ENCODE results near the gene SLC35A5. TPM values are rescaled to one million over a fixed set of nuclear protein-coding genes. Genes with fewer than 3 reads are reported as not detected.

The SLC35A5 gene
- total and polyA plus RNA-seq, 2 donors (not counting 1 experiment from before 2014, with no cell fraction given), result 35.3 to 70.4 TPM

GRCh38 chr3:112607863-112608262 is 46.0 kb downstream of the SLC35A5 start:
- Histone ChIP-seq H3K4me1 (ENCODE audit: control insufficient read depth, extremely low read depth, insufficient read depth, low read length) (peaks cover 6% of the 10 kb centered on the region), H2AFZ (ENCODE audit: low read length) (no peak overlapping the region), H3K79me2 (ENCODE audit: control insufficient read depth, insufficient read depth, low read length) (no peaks in the 10 kb centered on the region), H3K36me3 (ENCODE audit: control insufficient read depth, insufficient read depth, low read length) (peaks cover 7% of the 10 kb centered on the region), H3K9me3 (ENCODE audit: control insufficient read depth, insufficient read depth, low read depth, low read length) (no peaks in the 10 kb centered on the region), H3K4me3 (replicated peaks in 1 of 4; ENCODE audit: control extremely low read depth in 1 of 4, insufficient read depth in 1 of 4, low read depth in 3 of 4, low read length in 4 of 4) (no peak overlapping the region), H4K20me1 (ENCODE audit: control insufficient read depth, extremely low read depth, insufficient read depth, low read length) (no peaks in the 10 kb centered on the region), H3K27ac (ENCODE audit: insufficient read depth, low read length) (no peak overlapping the region), H3K27me3 (ENCODE audit: control insufficient read depth, insufficient read depth, low read length) (no peaks in the 10 kb centered on the region), H3K4me2 (ENCODE audit: extremely low read depth, insufficient read depth, low read length) (no peak overlapping the region), H3K9ac (ENCODE audit: insufficient read depth, low read length) (no peak overlapping the region)
- DNase-seq (ENCODE audit: low read depth in 2 of 2), result no peak
- TF ChIP-seq EZH2 (IDR thresholded peaks at IDR 0.05; ENCODE audit: low read length, missing control alignments) (no peak), CTCF (conservative IDR thresholded peaks at IDR 0.05 in 1 of 2, IDR thresholded peaks at IDR 0.05 in 1 of 2; ENCODE audit: low read depth in 1 of 2, low read length in 2 of 2) (no peak)

GRCh38 chr3:112610121-112610520 is 48.3 kb downstream of the SLC35A5 start:
- Histone ChIP-seq H4K20me1 (ENCODE audit: control insufficient read depth, extremely low read depth, insufficient read depth, low read length) (no peaks in the 10 kb centered on the region), H3K27ac (ENCODE audit: insufficient read depth, low read length) (no peak overlapping the region), H3K27me3 (ENCODE audit: control insufficient read depth, insufficient read depth, low read length) (no peaks in the 10 kb centered on the region), H3K79me2 (ENCODE audit: control insufficient read depth, insufficient read depth, low read length) (no peaks in the 10 kb centered on the region), H3K9ac (ENCODE audit: insufficient read depth, low read length) (no peak overlapping the region), H3K9me3 (ENCODE audit: control insufficient read depth, insufficient read depth, low read depth, low read length) (no peaks in the 10 kb centered on the region), H3K4me1 (ENCODE audit: control insufficient read depth, extremely low read depth, insufficient read depth, low read length) (peaks cover 2% of the 10 kb centered on the region), H2AFZ (ENCODE audit: low read length) (no peak overlapping the region), H3K4me2 (ENCODE audit: extremely low read depth, insufficient read depth, low read length) (no peak overlapping the region), H3K36me3 (ENCODE audit: control insufficient read depth, insufficient read depth, low read length) (peaks cover 6% of the 10 kb centered on the region), H3K4me3 (replicated peaks in 1 of 4; ENCODE audit: control extremely low read depth in 1 of 4, insufficient read depth in 1 of 4, low read depth in 3 of 4, low read length in 4 of 4) (no peak overlapping the region)
- DNase-seq (ENCODE audit: low read depth in 2 of 2), result peak; percentile 66 to 85
- TF ChIP-seq CTCF (conservative IDR thresholded peaks at IDR 0.05 in 1 of 2, IDR thresholded peaks at IDR 0.05 in 1 of 2; ENCODE audit: low read depth in 1 of 2, low read length in 2 of 2) (no peak), EZH2 (IDR thresholded peaks at IDR 0.05; ENCODE audit: low read length, missing control alignments) (no peak)

- Histone ChIP-seq H3K79me2 (ENCODE audit: control insufficient read depth, insufficient read depth, low read length) (no peaks in the 10 kb centered on the region), H3K4me2 (ENCODE audit: extremely low read depth, insufficient read depth, low read length) (no peak overlapping the region), H3K4me3 (replicated peaks in 1 of 4; ENCODE audit: control extremely low read depth in 1 of 4, insufficient read depth in 1 of 4, low read depth in 3 of 4, low read length in 4 of 4) (no peak overlapping the region), H2AFZ (ENCODE audit: low read length) (no peak overlapping the region), H3K27me3 (ENCODE audit: control insufficient read depth, insufficient read depth, low read length) (no peaks in the 10 kb centered on the region), H3K4me1 (ENCODE audit: control insufficient read depth, extremely low read depth, insufficient read depth, low read length) (no peaks in the 10 kb centered on the region), H3K27ac (ENCODE audit: insufficient read depth, low read length) (no peak overlapping the region), H3K9ac (ENCODE audit: insufficient read depth, low read length) (no peak overlapping the region), H3K36me3 (ENCODE audit: control insufficient read depth, insufficient read depth, low read length) (peaks cover 11% of the 10 kb centered on the region), H4K20me1 (ENCODE audit: control insufficient read depth, extremely low read depth, insufficient read depth, low read length) (no peaks in the 10 kb centered on the region), H3K9me3 (ENCODE audit: control insufficient read depth, insufficient read depth, low read depth, low read length) (no peaks in the 10 kb centered on the region)
- TF ChIP-seq CTCF (conservative IDR thresholded peaks at IDR 0.05 in 1 of 2, IDR thresholded peaks at IDR 0.05 in 1 of 2; ENCODE audit: low read depth in 1 of 2, low read length in 2 of 2), result no peak
- TF ChIP-seq EZH2 (IDR thresholded peaks at IDR 0.05; ENCODE audit: low read length, missing control alignments), result no peak
- no peak for DNase-seq (ENCODE audit: low read depth in 2 of 2)
Observed at GRCh38 chr3:112611752-112612515, 50.1 kb downstream of the SLC35A5 start.

All from fibroblast of lung (primary cell).